ENCODE measurements around the gene CDC20. TPM values are rescaled to one million over a fixed set of nuclear protein-coding genes. Genes with fewer than 3 reads are reported as not detected.
A peak's percentile ranks its signal among the peaks of the same experiment; 100 is the strongest.

CDC20 gene
- total RNA-seq, 1 experiment from 2014 or later, result 215 TPM

- BruUV-seq (replicated peaks), result no TSS peak
- intact Hi-C loops (cut with micrococcal nuclease; ENCODE audit: unreplicated experiment) (no loop called here), in situ Hi-C loops (cut with HindIII; ENCODE audit: low pct_unique_long_range_greater_than_20kb, low sequenced_read_pairs) (no loop called here)
- ChIA-PET CTCF (no interaction called here), POLR2A (no interaction called here)
- Histone ChIP-seq H3K36me3 (ENCODE audit: control insufficient read depth, insufficient read depth, low read length) (no peaks in the 10 kb centered on the region), H3K27me3 (ENCODE audit: control insufficient read depth, insufficient read depth, low read length) (no peaks in the 10 kb centered on the region), H3K4me1 (ENCODE audit: control insufficient read depth, insufficient read depth, low read length) (peaks cover 14% of the 10 kb centered on the region), H3K4me3 (ENCODE audit: low read depth in 2 of 2, low read length in 2 of 2) (peak overlapping the region; percentile 59 to 67), H3K9me3 (ENCODE audit: control insufficient read depth, insufficient read depth, low read depth, low read length) (no peaks in the 10 kb centered on the region), H3K27ac (ENCODE audit: low read length) (peak overlapping the region; percentile 55)
- no peak for DNase-seq (ENCODE audit: low read depth, low spot score)
- no peak for TF ChIP-seq SIN3A (IDR thresholded peaks at IDR 0.05; ENCODE audit: borderline replicate concordance, insufficient read depth, low read depth, low read length)
- TF ChIP-seq TCF7L2 (IDR thresholded peaks at IDR 0.05; ENCODE audit: low read depth, low read length), result no peak
- 0 out of 2 replicates have a peak, but pooled peaks have one; percentile 13 for TF ChIP-seq POLR2AphosphoS5 (IDR thresholded peaks at IDR 0.05; ENCODE audit: low read depth, low read length)
- no peak for TF ChIP-seq CTCF (IDR thresholded peaks at IDR 0.05)
- ATAC-seq, result peak; percentile 3; the same call in 1 of the 2 replicates
Measured at GRCh38 chr1:43349594-43350306, 9.0 kb upstream of the CDC20 start.

- H3K27me3 ChIP-seq (ENCODE audit: control insufficient read depth, insufficient read depth, low read length), result no peaks in the 10 kb centered on the region
- intact Hi-C loops (cut with micrococcal nuclease; ENCODE audit: unreplicated experiment), result no loop called here
- no TSS peak for BruUV-seq (replicated peaks)
- H3K4me3 ChIP-seq (ENCODE audit: low read depth in 2 of 2, low read length in 2 of 2), result no peak overlapping the region
- no peak for TF ChIP-seq POLR2AphosphoS5 (IDR thresholded peaks at IDR 0.05; ENCODE audit: low read depth, low read length)
- TF ChIP-seq CTCF (IDR thresholded peaks at IDR 0.05), result no peak
- no peak for TF ChIP-seq SIN3A (IDR thresholded peaks at IDR 0.05; ENCODE audit: borderline replicate concordance, insufficient read depth, low read depth, low read length)
- POLR2A ChIA-PET, result no interaction called here
- ATAC-seq (no peak), DNase-seq (ENCODE audit: low read depth, low spot score) (no peak)
- no peak overlapping the region for H3K27ac ChIP-seq (ENCODE audit: low read length)
- no peaks in the 10 kb centered on the region for H3K9me3 ChIP-seq (ENCODE audit: control insufficient read depth, insufficient read depth, low read depth, low read length)
- CTCF ChIA-PET, result no interaction called here
- in situ Hi-C loops (cut with HindIII; ENCODE audit: low pct_unique_long_range_greater_than_20kb, low sequenced_read_pairs), result no loop called here
- no peaks in the 10 kb centered on the region for H3K36me3 ChIP-seq (ENCODE audit: control insufficient read depth, insufficient read depth, low read length)
- peaks cover 14% of the 10 kb centered on the region for H3K4me1 ChIP-seq (ENCODE audit: control insufficient read depth, insufficient read depth, low read length)
Measured at GRCh38 chr1:43350976-43351375, 7.8 kb upstream of the CDC20 start.

- Histone ChIP-seq H3K36me3 (ENCODE audit: control insufficient read depth, insufficient read depth, low read length) (no peaks in the 10 kb centered on the region), H3K4me1 (ENCODE audit: control insufficient read depth, insufficient read depth, low read length) (peaks cover 14% of the 10 kb centered on the region), H3K27ac (ENCODE audit: low read length) (no peak overlapping the region), H3K4me3 (ENCODE audit: low read depth in 2 of 2, low read length in 2 of 2) (no peak overlapping the region), H3K27me3 (ENCODE audit: control insufficient read depth, insufficient read depth, low read length) (no peaks in the 10 kb centered on the region), H3K9me3 (ENCODE audit: control insufficient read depth, insufficient read depth, low read depth, low read length) (no peaks in the 10 kb centered on the region)
- DNase-seq (ENCODE audit: low read depth, low spot score) (no peak), ATAC-seq (no peak)
- ChIA-PET POLR2A (no interaction called here), CTCF (no interaction called here)
- in situ Hi-C loops (cut with HindIII; ENCODE audit: low pct_unique_long_range_greater_than_20kb, low sequenced_read_pairs), result no loop called here
- intact Hi-C loops (cut with micrococcal nuclease; ENCODE audit: unreplicated experiment), result no loop called here
- no TSS peak for BruUV-seq (replicated peaks)
- TF ChIP-seq TCF7L2 (IDR thresholded peaks at IDR 0.05; ENCODE audit: low read depth, low read length) (no peak), REST (IDR thresholded peaks at IDR 0.05; ENCODE audit: insufficient read depth in 1 of 2, low read depth in 2 of 2, low read length in 1 of 2) (no peak), CTCF (IDR thresholded peaks at IDR 0.05) (no peak), SIN3A (IDR thresholded peaks at IDR 0.05; ENCODE audit: borderline replicate concordance, insufficient read depth, low read depth, low read length) (no peak), POLR2AphosphoS5 (IDR thresholded peaks at IDR 0.05; ENCODE audit: low read depth, low read length) (no peak)
Measured at GRCh38 chr1:43351421-43352350, 7.1 kb upstream of the CDC20 start.

Data from Panc1 (cell line).